HFFc6 (cell line): ENCODE results near the gene RNF8. TPM values are rescaled to one million over a fixed set of nuclear protein-coding genes. Genes with fewer than 3 reads are reported as not detected.
A peak's percentile ranks its signal among the peaks of the same experiment; 100 is the strongest.

Experiments
- DNase-seq: peaks from one replicate; pipeline ENCODE4 v3.0.0-alpha.2; 2018
- H3K27ac Mint-ChIP-seq: 2 replicates; pipeline ENCODE4 v1.8.0; 2020; ENCODE audit warnings: mild to moderate bottlenecking, mixed read lengths
- H3K27me3 Mint-ChIP-seq: 2 replicates; pipeline ENCODE4 v1.8.0; 2021; ENCODE audit warnings: mild to moderate bottlenecking, moderate library complexity, mixed read lengths; ENCODE audit not compliant: insufficient read depth
- H3K36me3 Mint-ChIP-seq: 2 replicates; pipeline ENCODE4 v1.8.0; 2021; ENCODE audit warnings: low read depth, mixed read lengths
- H3K4me1 Mint-ChIP-seq: 2 replicates; pipeline ENCODE4 v1.8.0; 2020; ENCODE audit warnings: low read depth, mixed read lengths
- H3K4me3 Mint-ChIP-seq: 2 replicates; pipeline ENCODE4 v1.8.0; 2020; ENCODE audit warnings: mild to moderate bottlenecking, moderate library complexity, mixed read lengths
- H3K9me3 Mint-ChIP-seq: 2 replicates; pipeline ENCODE4 v1.8.0; 2020; ENCODE audit warnings: mild to moderate bottlenecking, mixed read lengths
- total RNA-seq, 6 experiments: library from RNA; stranded (reverse); fragmentation: NEBNext Ultra II Directional; extraction: Animal tissue kit (Norgen Biotek cat#: 25700); gene quantifications; 2 replicates in 1 of 6; 3 replicates in 5 of 6; pipeline ENCODE4 v1.2.3, GENCODE V29; 2021
- TF ChIP-seq, protein P1 (sequence below): fragments of 200-600 bp; sonication (generic); IDR thresholded peaks from 2 replicates; pipeline ENCODE4 v1.5.0; 2021; ENCODE audit warnings: antibody characterized with exemption, mild to moderate bottlenecking

Gene RNF8
- total RNA-seq, 6 experiments from 2014 or later = 14.1 to 18.5 (median 17.5) TPM

- no peak overlapping the region for H3K4me3 Mint-ChIP-seq
- TF ChIP-seq, protein P1, sequence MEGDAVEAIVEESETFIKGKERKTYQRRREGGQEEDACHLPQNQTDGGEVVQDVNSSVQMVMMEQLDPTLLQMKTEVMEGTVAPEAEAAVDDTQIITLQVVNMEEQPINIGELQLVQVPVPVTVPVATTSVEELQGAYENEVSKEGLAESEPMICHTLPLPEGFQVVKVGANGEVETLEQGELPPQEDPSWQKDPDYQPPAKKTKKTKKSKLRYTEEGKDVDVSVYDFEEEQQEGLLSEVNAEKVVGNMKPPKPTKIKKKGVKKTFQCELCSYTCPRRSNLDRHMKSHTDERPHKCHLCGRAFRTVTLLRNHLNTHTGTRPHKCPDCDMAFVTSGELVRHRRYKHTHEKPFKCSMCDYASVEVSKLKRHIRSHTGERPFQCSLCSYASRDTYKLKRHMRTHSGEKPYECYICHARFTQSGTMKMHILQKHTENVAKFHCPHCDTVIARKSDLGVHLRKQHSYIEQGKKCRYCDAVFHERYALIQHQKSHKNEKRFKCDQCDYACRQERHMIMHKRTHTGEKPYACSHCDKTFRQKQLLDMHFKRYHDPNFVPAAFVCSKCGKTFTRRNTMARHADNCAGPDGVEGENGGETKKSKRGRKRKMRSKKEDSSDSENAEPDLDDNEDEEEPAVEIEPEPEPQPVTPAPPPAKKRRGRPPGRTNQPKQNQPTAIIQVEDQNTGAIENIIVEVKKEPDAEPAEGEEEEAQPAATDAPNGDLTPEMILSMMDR = no peak
- no peak for DNase-seq
- H3K4me1 Mint-ChIP-seq = peaks cover 13% of the 10 kb centered on the region
- H3K9me3 Mint-ChIP-seq = no peaks in the 10 kb centered on the region
- H3K36me3 Mint-ChIP-seq = no peaks in the 10 kb centered on the region
- no peak overlapping the region for H3K27ac Mint-ChIP-seq
- H3K27me3 Mint-ChIP-seq = peaks cover 16% of the 10 kb centered on the region; the same call in 1 of the 2 replicates
These were observed 73.2 kb downstream of the RNF8 start for GRCh38 chr6:37426945-37427510.

GRCh38 chr6:37429352-37429750 is 75.6 kb downstream of the RNF8 start:
- H3K9me3 Mint-ChIP-seq = no peaks in the 10 kb centered on the region
- no peak overlapping the region for H3K27ac Mint-ChIP-seq
- TF ChIP-seq, protein P1 = no peak
- peaks cover 19% of the 10 kb centered on the region; the same call in 1 of the 2 replicates for H3K27me3 Mint-ChIP-seq
- H3K4me1 Mint-ChIP-seq = peaks cover 21% of the 10 kb centered on the region
- DNase-seq = no peak
- H3K4me3 Mint-ChIP-seq = no peak overlapping the region
- no peaks in the 10 kb centered on the region for H3K36me3 Mint-ChIP-seq

- Mint-ChIP-seq H3K36me3 (peaks cover 2% of the 10 kb centered on the region; the same call in 1 of the 2 replicates), H3K4me1 (peaks cover 36% of the 10 kb centered on the region), H3K27ac (peak overlapping the region; percentile 92), H3K9me3 (no peaks in the 10 kb centered on the region), H3K27me3 (peaks cover 9% of the 10 kb centered on the region; the same call in 1 of the 2 replicates), H3K4me3 (peak overlapping the region; percentile 93)
- TF ChIP-seq, protein P1 = no peak
- DNase-seq = no peak
These were observed 78.8 kb downstream of the RNF8 start for GRCh38 chr6:37432590-37432915.

- H3K9me3 Mint-ChIP-seq = no peaks in the 10 kb centered on the region
- H3K27me3 Mint-ChIP-seq = peaks cover 6% of the 10 kb centered on the region; the same call in 1 of the 2 replicates
- peak within 1 kb of the TSS; percentile 92 for H3K27ac Mint-ChIP-seq
- H3K36me3 Mint-ChIP-seq = peaks cover 7% of the 10 kb centered on the region; the same call in 1 of the 2 replicates
- TF ChIP-seq, protein P1 = no peak
- H3K4me1 Mint-ChIP-seq = peaks cover 30% of the 10 kb centered on the region
- H3K4me3 Mint-ChIP-seq = peak within 1 kb of the TSS; percentile 93
- peak; percentile 79 for DNase-seq
These were observed 79.3 kb downstream of the RNF8 start, which contains the start of gene CMTR1 for GRCh38 chr6:37432916-37433656. TSS of gene CMTR1 (plus strand) at chr6:37433221. CDS start at chr6:37435630, 2,409 bp downstream.

GRCh38 chr6:37433657-37434271 is 80.0 kb downstream of the RNF8 start:
- DNase-seq = peak; percentile 12
- Mint-ChIP-seq H3K4me1 (peaks cover 35% of the 10 kb centered on the region), H3K27ac (peak overlapping the region; percentile 92), H3K36me3 (peaks cover 7% of the 10 kb centered on the region; the same call in 1 of the 2 replicates), H3K9me3 (no peaks in the 10 kb centered on the region), H3K27me3 (peaks cover 6% of the 10 kb centered on the region; the same call in 1 of the 2 replicates), H3K4me3 (peak overlapping the region; percentile 93)
- TF ChIP-seq, protein P1 = no peak
